GM23248 (cell line): ENCODE results near the gene TCEA2. TPM values are rescaled to one million over a fixed set of nuclear protein-coding genes. Genes with fewer than 3 reads are reported as not detected.

ENCODE experiments used
- DNase-seq: peaks from one replicate; pipeline ENCODE4 v3.0.0-alpha.2; 2015
- H2AFZ ChIP-seq: fragments of 200-600 bp; sonication (generic); 2 replicates; pipeline ENCODE4 v1.6.1; 2016; ENCODE audit warnings: antibody characterized with exemption
- H3F3A ChIP-seq: fragments of 200-600 bp; sonication (generic); 2 replicates; pipeline ENCODE4 v1.6.1; 2016; ENCODE audit warnings: mild to moderate bottlenecking, antibody characterized with exemption, mixed run types; ENCODE audit not compliant: insufficient read depth
- H3K27ac ChIP-seq: fragments of 200-600 bp; sonication (generic); 2 replicates; pipeline ENCODE4 v1.5.1; 2016; ENCODE audit warnings: mild to moderate bottlenecking
- H3K27me3 ChIP-seq: fragments of 200-600 bp; sonication (generic); replicated peaks from 2 replicates; pipeline ENCODE4 v1.6.1; 2016; ENCODE audit warnings: mild to moderate bottlenecking; ENCODE audit not compliant: insufficient read depth
- H3K36me3 ChIP-seq: fragments of 200-600 bp; sonication (generic); 2 replicates; pipeline ENCODE4 v1.6.1; 2016; ENCODE audit warnings: low read depth, mild to moderate bottlenecking
- H3K4me1 ChIP-seq: fragments of 200-600 bp; sonication (generic); 2 replicates; pipeline ENCODE4 v1.6.1; 2016; ENCODE audit warnings: mild to moderate bottlenecking; ENCODE audit not compliant: insufficient read depth
- H3K4me2 ChIP-seq: fragments of 200-600 bp; sonication (generic); one replicate; pipeline ENCODE4 v1.6.1; 2016; ENCODE audit warnings: mild to moderate bottlenecking; ENCODE audit not compliant: unreplicated experiment
- H3K4me3 ChIP-seq: fragments of 200-600 bp; sonication (generic); 2 replicates; pipeline ENCODE4 v1.5.1; 2016; ENCODE audit warnings: mild to moderate bottlenecking
- H3K79me2 ChIP-seq: fragments of 200-600 bp; sonication (generic); 2 replicates; pipeline ENCODE4 v1.6.1; 2016; ENCODE audit warnings: mild to moderate bottlenecking; ENCODE audit not compliant: insufficient read depth
- H3K9ac ChIP-seq: fragments of 200-600 bp; sonication (generic); 2 replicates; pipeline ENCODE4 v1.6.1; 2016; ENCODE audit warnings: mild to moderate bottlenecking
- H3K9me2 ChIP-seq: fragments of 200-600 bp; sonication (generic); 2 replicates; pipeline ENCODE4 v1.6.1; 2016; ENCODE audit warnings: mixed run types, mild to moderate bottlenecking, moderate library complexity; ENCODE audit not compliant: insufficient read depth
- H3K9me3 ChIP-seq: fragments of 200-600 bp; sonication (generic); one replicate; pipeline ENCODE4 v1.6.1; 2017; ENCODE audit warnings: low read depth
- H4K20me1 ChIP-seq: fragments of 200-600 bp; sonication (generic); 2 replicates; pipeline ENCODE4 v1.6.0; 2016; ENCODE audit not compliant: insufficient read depth
- EZH2 ChIP-seq: fragments of 200-600 bp; sonication (generic); IDR thresholded peaks from 2 replicates; pipeline ENCODE4 v1.6.1; 2018; ENCODE audit warnings: antibody characterized with exemption, mild to moderate bottlenecking; ENCODE audit not compliant: insufficient read depth, poor library complexity, severe bottlenecking
- EZH2phosphoT487 ChIP-seq: fragments of 200-600 bp; sonication (generic); IDR thresholded peaks from 2 replicates; pipeline ENCODE4 v1.6.1; 2018; ENCODE audit warnings: antibody characterized with exemption, moderate library complexity, mild to moderate bottlenecking, low read depth; ENCODE audit not compliant: insufficient read depth
- WGBS, 2 experiments: methylation state at CpG; one replicate each; pipeline ENCODE4 v1.1.6; 2015 to 2017; ENCODE audit warnings: low lambda C conversion rate in 2 of 2, low coverage in 1 of 2; ENCODE audit errors: missing lambda C conversion rate in 2 of 2; 5-methylcytosine and 5-hydroxymethylcytosine counted together
- in situ Hi-C: fragments of 300-500 bp; cut with MboI; formaldehyde crosslinking; loops from 2 replicates; pipeline ENCODE4 v1.15.0; 2020
- polyA plus RNA-seq: library from polyadenylated mRNA; unstranded; fragments of >200 nt; fragmentation: Nextera tagmentation; extraction: Ambion mirVana; gene quantifications from 2 replicates; pipeline ENCODE4 v1.2.1, GENCODE V29; 2016
- total RNA-seq: library from RNA; depleted of rRNA; stranded (reverse); fragments of >200 nt; shearing (Covaris generic); gene quantifications from 2 replicates; pipeline ENCODE4 v1.2.3, GENCODE V29; 2014

The TCEA2 gene
- total and polyA plus RNA-seq, 2 experiments from 2014 or later: 34.3 to 70.7 TPM

GRCh38 chr20:64056889-64057627 is 5.9 kb upstream of the TCEA2 start:
- Histone ChIP-seq H3K4me1 (no peaks in the 10 kb centered on the region), H3K4me3 (no peak overlapping the region), H2AFZ (no peak overlapping the region), H3K9me2 (no peaks in the 10 kb centered on the region), H3K36me3 (no peaks in the 10 kb centered on the region), H3K79me2 (no peaks in the 10 kb centered on the region), H3K9ac (no peak overlapping the region), H4K20me1 (no peaks in the 10 kb centered on the region), H3F3A (no peaks in the 10 kb centered on the region), H3K27ac (no peak overlapping the region), H3K4me2 (no peak overlapping the region), H3K27me3 (no peaks in the 10 kb centered on the region), H3K9me3 (no peaks in the 10 kb centered on the region)
- no peak for DNase-seq
- WGBS, 2 experiments: 60 to 71% methylated on average over 33 to 39 of the region's 39 CpGs
- TF ChIP-seq EZH2: no peak
- no peak for TF ChIP-seq EZH2phosphoT487
- in situ Hi-C loops: no loop called here

GRCh38 chr20:64057628-64058498 is 5.1 kb upstream of the TCEA2 start:
- Histone ChIP-seq H3K9me2 (no peaks in the 10 kb centered on the region), H3K36me3 (no peaks in the 10 kb centered on the region), H3K9ac (no peak overlapping the region), H3K9me3 (no peaks in the 10 kb centered on the region), H3K4me2 (no peak overlapping the region), H3K27ac (no peak overlapping the region), H3F3A (no peaks in the 10 kb centered on the region), H3K27me3 (no peaks in the 10 kb centered on the region), H3K4me3 (no peak overlapping the region), H3K4me1 (0 out of 2 replicates have a peak, but pooled peaks cover 5% of the 10 kb centered on the region), H3K79me2 (no peaks in the 10 kb centered on the region), H4K20me1 (no peaks in the 10 kb centered on the region), H2AFZ (no peak overlapping the region)
- in situ Hi-C loops: no loop called here
- WGBS, 2 experiments: 27 to 30% methylated on average over 28 to 33 of the region's 33 CpGs
- TF ChIP-seq EZH2phosphoT487 (no peak), EZH2 (no peak)
- peak; percentile 69 for DNase-seq

- H3K36me3 ChIP-seq: no peaks in the 10 kb centered on the region
- no peak for DNase-seq
- no peak overlapping the region for H3K4me2 ChIP-seq
Measured at GRCh38 chr20:64058536-64058935, 4.5 kb upstream of the TCEA2 start.

GRCh38 chr20:64062276-64062595 is 762 bp upstream of the TCEA2 start:
- Histone ChIP-seq H3K9ac (peak overlapping the region; percentile 96), H3K4me3 (peak overlapping the region; percentile 89), H3K79me2 (0 out of 2 replicates have a peak, but pooled peaks cover 8% of the 10 kb centered on the region), H3K27me3 (no peaks in the 10 kb centered on the region), H3K4me1 (peaks cover 27% of the 10 kb centered on the region), H3K27ac (peak overlapping the region; percentile 79), H3K9me2 (no peaks in the 10 kb centered on the region), H3K36me3 (no peaks in the 10 kb centered on the region), H3K4me2 (peak overlapping the region; percentile 94), H2AFZ (peak overlapping the region; percentile 91), H3K9me3 (no peaks in the 10 kb centered on the region), H3F3A (0 out of 2 replicates have a peak, but pooled peaks cover 3% of the 10 kb centered on the region), H4K20me1 (no peaks in the 10 kb centered on the region)
- DNase-seq: peak; percentile 26
- 14 to 21% methylated on average over 5 of the region's 5 CpGs for WGBS, 2 experiments
- in situ Hi-C loops: no loop called here
- TF ChIP-seq EZH2 (no peak), EZH2phosphoT487 (no peak)

More at GRCh38 chr20:64058536-64058935, 4.5 kb upstream of the TCEA2 start:
- no peak overlapping the region for H3K9ac ChIP-seq
- H3K4me3 ChIP-seq: no peak overlapping the region
- H3K9me2 ChIP-seq: no peaks in the 10 kb centered on the region
- in situ Hi-C loops: no loop called here
- H2AFZ ChIP-seq: no peak overlapping the region
- H3F3A ChIP-seq: no peaks in the 10 kb centered on the region
- H3K27ac ChIP-seq: no peak overlapping the region
- 0 out of 2 replicates have a peak, but pooled peaks cover 5% of the 10 kb centered on the region for H3K4me1 ChIP-seq
- H3K79me2 ChIP-seq: 0 out of 2 replicates have a peak, but pooled peaks cover 3% of the 10 kb centered on the region
- H4K20me1 ChIP-seq: no peaks in the 10 kb centered on the region
- H3K9me3 ChIP-seq: no peaks in the 10 kb centered on the region
- 76 to 80% methylated on average over 12 of the region's 12 CpGs for WGBS, 2 experiments
- TF ChIP-seq EZH2phosphoT487: no peak
- TF ChIP-seq EZH2: no peak
- no peaks in the 10 kb centered on the region for H3K27me3 ChIP-seq
